AG04449 (cell line): ENCODE measurements around the gene ASB1.

ENCODE experiments used
- CTCF ChIA-PET: fragments of 350-600 bp; formaldehyde crosslinking; extraction: SDS; loops from one replicate; lab custom pipeline; 2021; ENCODE audit warnings: antibody characterized with exemption; lab: Yijun Ruan, JAX
- POLR2A ChIA-PET: fragments of 400-600, 350-600 bp; formaldehyde crosslinking; extraction: SDS; loops from one replicate; lab custom pipeline; 2020; ENCODE audit warnings: antibody characterized with exemption, inconsistent platforms; lab: Yijun Ruan, JAX
- DNase-seq: peaks from one replicate; pipeline ENCODE4 v3.0.0-alpha.2; 2010; ENCODE audit warnings: low read depth, low spot score
- H3K4me3 ChIP-seq: 2 replicates; pipeline ENCODE4 v1.5.1; 2011; ENCODE audit warnings: low read depth, mild to moderate bottlenecking, control low read depth, low read length
- TF ChIP-seq, protein P1 (sequence below): IDR thresholded peaks from one replicate; pipeline ENCODE4 v1.5.1; 2011; ENCODE audit warnings: mild to moderate bottlenecking, moderate library complexity, low read length, control low read depth, inconsistent platforms; ENCODE audit not compliant: insufficient read depth; ENCODE audit errors: missing control alignments

Gene ASB1

DNA sequence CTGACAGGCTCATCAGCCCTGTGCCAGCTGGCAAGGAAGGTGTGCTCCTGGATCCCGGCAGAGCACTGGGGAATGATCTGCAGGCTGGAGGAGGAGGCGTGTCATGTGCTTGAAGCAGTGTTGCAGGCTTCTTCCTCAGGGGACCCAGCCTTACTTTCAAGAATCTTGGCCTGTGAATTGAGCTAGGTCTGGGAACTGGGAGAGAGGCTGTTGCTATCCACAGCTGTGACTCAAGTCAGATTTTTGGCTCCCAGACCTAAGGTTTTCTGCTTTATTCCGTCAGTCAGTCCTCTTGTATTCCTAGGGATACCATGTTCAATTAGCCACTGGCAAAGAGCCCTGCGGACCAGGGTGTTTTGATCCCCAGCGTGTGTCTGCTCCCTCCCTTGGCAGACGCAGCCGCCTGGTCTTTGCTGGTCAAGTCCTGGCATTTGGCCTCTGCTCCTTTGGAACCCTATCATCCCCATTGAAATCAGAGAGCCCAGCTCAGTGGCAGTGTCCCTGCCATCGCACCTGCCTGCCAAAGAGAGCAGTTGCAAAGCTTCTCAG lies 32.4 kb downstream of the ASB1 start:
- no peak overlapping the region for H3K4me3 ChIP-seq
- no peak for DNase-seq
- ChIA-PET POLR2A (no interaction called here), CTCF (interaction anchor here (1.0 to 6.7 kb wide), 8 partner anchors 10 to 326 kb away, joined by 3 to 142 read pairs (median 6); no protein-coding TSS in a partner anchor)
- TF ChIP-seq, protein P1, sequence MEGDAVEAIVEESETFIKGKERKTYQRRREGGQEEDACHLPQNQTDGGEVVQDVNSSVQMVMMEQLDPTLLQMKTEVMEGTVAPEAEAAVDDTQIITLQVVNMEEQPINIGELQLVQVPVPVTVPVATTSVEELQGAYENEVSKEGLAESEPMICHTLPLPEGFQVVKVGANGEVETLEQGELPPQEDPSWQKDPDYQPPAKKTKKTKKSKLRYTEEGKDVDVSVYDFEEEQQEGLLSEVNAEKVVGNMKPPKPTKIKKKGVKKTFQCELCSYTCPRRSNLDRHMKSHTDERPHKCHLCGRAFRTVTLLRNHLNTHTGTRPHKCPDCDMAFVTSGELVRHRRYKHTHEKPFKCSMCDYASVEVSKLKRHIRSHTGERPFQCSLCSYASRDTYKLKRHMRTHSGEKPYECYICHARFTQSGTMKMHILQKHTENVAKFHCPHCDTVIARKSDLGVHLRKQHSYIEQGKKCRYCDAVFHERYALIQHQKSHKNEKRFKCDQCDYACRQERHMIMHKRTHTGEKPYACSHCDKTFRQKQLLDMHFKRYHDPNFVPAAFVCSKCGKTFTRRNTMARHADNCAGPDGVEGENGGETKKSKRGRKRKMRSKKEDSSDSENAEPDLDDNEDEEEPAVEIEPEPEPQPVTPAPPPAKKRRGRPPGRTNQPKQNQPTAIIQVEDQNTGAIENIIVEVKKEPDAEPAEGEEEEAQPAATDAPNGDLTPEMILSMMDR = no peak

- ChIA-PET CTCF (interaction anchor here (0.8 to 6.7 kb wide), 14 partner anchors 9 to 324 kb away, joined by 3 to 142 read pairs (median 8); no protein-coding TSS in a partner anchor), POLR2A (no interaction called here)
- no peak for DNase-seq
- H3K4me3 ChIP-seq = no peak overlapping the region
- TF ChIP-seq, protein P1 = no peak
Measured at GRCh38 chr2:238461051-238461450, 34.3 kb downstream of the ASB1 start.

DNA sequence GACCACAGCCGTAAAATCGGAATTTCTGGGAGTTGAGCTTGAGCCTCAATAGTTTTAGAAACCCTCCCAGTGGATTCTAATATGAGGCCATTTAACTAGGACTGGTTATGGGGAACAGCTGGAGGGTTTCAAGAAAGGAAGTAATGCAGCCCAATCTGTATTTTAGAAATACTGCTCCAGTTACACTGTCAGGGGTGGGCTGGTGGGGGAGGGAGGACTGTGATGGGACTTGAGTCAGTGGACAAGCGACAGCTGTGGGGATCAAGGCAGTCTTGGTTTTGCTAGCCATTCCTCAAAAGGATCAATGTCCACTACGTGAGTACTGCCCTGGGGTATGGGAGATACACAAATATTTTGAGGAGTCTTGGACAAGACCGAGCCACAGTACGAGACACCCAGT lies 34.8 kb downstream of the ASB1 start:
- TF ChIP-seq, protein P1 = no peak
- no peak overlapping the region for H3K4me3 ChIP-seq
- POLR2A ChIA-PET = no interaction called here
- CTCF ChIA-PET = interaction anchor here (0.6 to 6.7 kb wide), 14 partner anchors 8 to 324 kb away, joined by 3 to 142 read pairs (median 8); no protein-coding TSS in a partner anchor
- no peak for DNase-seq

GRCh38 chr2:238461916-238462315 lies 35.2 kb downstream of the ASB1 start:
- no peak for DNase-seq
- TF ChIP-seq, protein P1 = no peak
- ChIA-PET CTCF (interaction anchor here (0.6 to 6.7 kb wide), 12 partner anchors 8 to 324 kb away, joined by 3 to 142 read pairs (median 8); no protein-coding TSS in a partner anchor), POLR2A (no interaction called here)
- no peak overlapping the region for H3K4me3 ChIP-seq

- H3K4me3 ChIP-seq = no peak overlapping the region
- TF ChIP-seq, protein P1 = peak; percentile 33
- ChIA-PET POLR2A (no interaction called here), CTCF (interaction anchor here (0.9 to 5.8 kb wide), 2 partner anchors 89 to 94 kb away, joined by 4 to 96 read pairs; no protein-coding TSS in a partner anchor)
- no peak for DNase-seq
Measured at GRCh38 chr2:238462782-238463396, 36.2 kb downstream of the ASB1 start.

- DNase-seq = no peak
- POLR2A ChIA-PET = no interaction called here
- CTCF ChIA-PET = interaction anchor here (0.7 to 5.8 kb wide), 13 partner anchors 8 to 321 kb away, joined by 3 to 96 read pairs (median 5); no protein-coding TSS in a partner anchor
- H3K4me3 ChIP-seq = no peak overlapping the region
- TF ChIP-seq, protein P1 = no peak
Measured at GRCh38 chr2:238464389-238464788, 37.7 kb downstream of the ASB1 start.
